Loucy (cell line): ENCODE data around the gene PIAS2.

Experiments used
- CTCF ChIP-seq: fragments of 200-600 bp; sonication (generic); conservative IDR thresholded peaks from 2 replicates; pipeline ENCODE4 v1.5.1; 2014; ENCODE audit warnings: mild to moderate bottlenecking, antibody characterized with exemption, low read length
- EZH2phosphoT487 ChIP-seq: fragments of 200-600 bp; IDR thresholded peaks from 2 replicates; pipeline ENCODE4 v1.6.1; 2018; ENCODE audit warnings: antibody characterized with exemption, mild to moderate bottlenecking, moderate library complexity, borderline replicate concordance

- TF ChIP-seq CTCF = no peak
- no peak for TF ChIP-seq EZH2phosphoT487
Observed at GRCh38 chr18:46886893-46887292, 30.4 kb downstream of the PIAS2 start.
